Neural cell (in vitro differentiated cells): Measurements from ENCODE around the gene SMC5. TPM values are rescaled to one million over a fixed set of nuclear protein-coding genes. Genes with fewer than 3 reads are reported as not detected.

Experiments
- H2AFZ ChIP-seq: fragments of 200-600, 300-800 bp; sonication (generic), shearing (Covaris generic); 2 replicates; pipeline ENCODE4 v1.6.0; 2014; ENCODE audit warnings: low read depth, mild to moderate bottlenecking, antibody characterized with exemption, low read length, moderate library complexity
- H3F3A ChIP-seq: fragments of 200-600 bp; shearing (Covaris generic); 2 replicates; pipeline ENCODE4 v1.6.1; 2016; ENCODE audit warnings: mild to moderate bottlenecking, moderate library complexity, mixed read lengths, antibody characterized with exemption, low read length; ENCODE audit not compliant: insufficient read depth, poor library complexity, severe bottlenecking
- H3K27ac ChIP-seq: fragments of 200-600, 300-800 bp; sonication (generic), shearing (Covaris generic); 2 replicates; pipeline ENCODE4 v1.5.1; 2014; ENCODE audit warnings: mild to moderate bottlenecking, low read length, moderate library complexity
- H3K27me3 ChIP-seq: fragments of 300-800, 200-600 bp; sonication (generic), shearing (Covaris generic); 2 replicates; pipeline ENCODE4 v1.6.0; 2014; ENCODE audit warnings: mild to moderate bottlenecking, low read depth, low read length, moderate library complexity; ENCODE audit not compliant: insufficient read depth
- H3K36me3 ChIP-seq: fragments of 300-800, 200-600 bp; sonication (generic), shearing (Covaris generic); 2 replicates; pipeline ENCODE4 v1.5.1; 2014; ENCODE audit warnings: mild to moderate bottlenecking, antibody characterized with exemption, low read length, moderate library complexity; ENCODE audit not compliant: insufficient read depth
- H3K4me2 ChIP-seq: fragments of 300-800, 200-600 bp; sonication (generic), shearing (Covaris generic); 2 replicates; pipeline ENCODE4 v1.6.0; 2014; ENCODE audit warnings: mild to moderate bottlenecking, low read length
- H3K4me3 ChIP-seq: fragments of 300-800, 200-600 bp; sonication (generic), shearing (Covaris generic); 2 replicates; pipeline ENCODE4 v1.5.1; 2014; ENCODE audit warnings: mild to moderate bottlenecking, low read length, moderate library complexity
- H3K79me2 ChIP-seq: fragments of 200-600 bp; shearing (Covaris generic); replicated peaks from 2 replicates; pipeline ENCODE4 v1.6.0; 2014; ENCODE audit warnings: mild to moderate bottlenecking, low read length, moderate library complexity; ENCODE audit not compliant: insufficient read depth
- H3K9ac ChIP-seq: fragments of 300-800, 200-600 bp; sonication (generic), shearing (Covaris generic); 2 replicates; pipeline ENCODE4 v1.6.1; 2016; ENCODE audit warnings: mild to moderate bottlenecking, low read length, mixed read lengths
- H3K9me2 ChIP-seq: fragments of 200-600 bp; shearing (Covaris generic); 2 replicates; pipeline ENCODE4 v1.6.1; 2016; ENCODE audit warnings: mild to moderate bottlenecking, low read length, mixed read lengths; ENCODE audit not compliant: insufficient read depth
- H3K9me3 ChIP-seq: fragments of 200-600, 300-800 bp; sonication (generic), shearing (Covaris generic); 2 replicates; pipeline ENCODE4 v1.6.1; 2016; ENCODE audit warnings: mild to moderate bottlenecking, mixed run types, low read length, moderate library complexity, mixed read lengths
- H4K20me1 ChIP-seq: fragments of 200-600 bp; shearing (Covaris generic); 2 replicates; pipeline ENCODE4 v1.6.1; 2016; ENCODE audit warnings: mild to moderate bottlenecking, mixed run types; ENCODE audit not compliant: insufficient read depth
- EP300 ChIP-seq: fragments of 450-650 bp; conservative IDR thresholded peaks from 2 replicates; pipeline ENCODE4 v1.6.1; 2014; ENCODE audit warnings: antibody characterized with exemption, mild to moderate bottlenecking, moderate library complexity; ENCODE audit not compliant: poor library complexity, severe bottlenecking
- EZH2 ChIP-seq: fragments of 200-600, 300-800 bp; shearing (Covaris generic), sonication (generic); IDR thresholded peaks from 2 replicates; pipeline ENCODE4 v1.6.1; 2014; ENCODE audit warnings: antibody characterized with exemption, low read length, borderline replicate concordance, mild to moderate bottlenecking; ENCODE audit not compliant: insufficient read depth, poor library complexity, severe bottlenecking
- MXI1 ChIP-seq: fragments of 450-650 bp; conservative IDR thresholded peaks from 2 replicates; pipeline ENCODE4 v1.6.1; 2014; ENCODE audit warnings: antibody characterized with exemption, mild to moderate bottlenecking; ENCODE audit not compliant: poor library complexity, severe bottlenecking
- POLR2AphosphoS5 ChIP-seq: IDR thresholded peaks from 2 replicates; pipeline ENCODE4 v1.6.1; 2012
- RAD21 ChIP-seq: fragments of 450-650 bp; conservative IDR thresholded peaks from 2 replicates; pipeline ENCODE4 v1.6.1; 2014; ENCODE audit warnings: antibody characterized with exemption, mild to moderate bottlenecking, moderate library complexity
- SMC3 ChIP-seq: fragments of 450-650 bp; conservative IDR thresholded peaks from 2 replicates; pipeline ENCODE4 v1.6.1; 2014; ENCODE audit warnings: antibody characterized with exemption, mild to moderate bottlenecking, moderate library complexity; ENCODE audit not compliant: poor library complexity
- TAF1 ChIP-seq: IDR thresholded peaks from 2 replicates; pipeline ENCODE4 v1.6.1; 2012; ENCODE audit warnings: low read depth
- polyA plus RNA-seq: library from polyadenylated mRNA; depleted of rRNA; stranded (reverse); fragments of >200 nt; gene quantifications from 2 replicates; pipeline ENCODE4 v1.2.3, GENCODE V29; 2014
- TF ChIP-seq, protein P1 (sequence below): IDR thresholded peaks from 2 replicates; pipeline ENCODE4 v1.6.1; 2012; ENCODE audit warnings: borderline replicate concordance
- TF ChIP-seq, protein P2 (sequence below): fragments of 450-650 bp; IDR thresholded peaks from 2 replicates; pipeline ENCODE4 v1.5.1; 2014; ENCODE audit warnings: antibody characterized with exemption, mild to moderate bottlenecking, moderate library complexity; ENCODE audit not compliant: poor library complexity, severe bottlenecking

Gene SMC5
- polyA plus RNA-seq, 1 donor from 2014 or later: 37.2 TPM

DNA sequence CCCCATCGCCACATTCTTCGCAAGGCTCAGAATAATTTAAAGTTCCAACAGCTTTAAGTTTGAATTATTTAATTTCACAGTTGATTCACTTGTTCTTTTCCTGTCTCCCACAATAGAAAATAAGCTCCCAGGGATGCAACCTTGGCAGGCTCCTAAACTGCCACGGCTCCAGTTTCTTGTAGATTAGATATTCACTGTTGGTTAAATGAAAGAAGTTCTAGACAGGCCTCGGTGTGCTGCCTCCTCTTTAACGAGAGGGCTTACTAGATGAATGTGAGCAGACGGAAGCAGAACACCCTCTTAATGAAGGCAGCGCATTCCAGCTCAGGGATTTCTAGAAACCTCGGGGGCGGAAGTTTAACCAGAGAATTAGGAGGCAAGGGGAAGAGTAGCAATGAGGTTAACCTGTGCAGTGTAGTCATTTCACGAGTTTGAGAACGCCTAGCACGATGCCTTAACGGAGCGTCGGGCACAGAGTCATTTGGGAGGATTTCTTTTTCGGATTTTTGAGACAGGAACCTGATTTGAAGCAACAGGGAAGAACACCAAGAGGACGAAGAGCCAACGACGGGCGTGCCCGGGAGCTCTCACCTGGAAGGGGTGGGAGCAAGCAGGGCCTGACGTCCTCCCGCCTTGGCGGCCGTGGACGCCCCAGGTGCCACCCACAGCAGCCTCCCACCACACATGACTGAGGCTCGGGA lies 637 bp upstream of the SMC5 start:
- H3K9ac ChIP-seq: peak overlapping the region; percentile 93
- peak overlapping the region; percentile 73 for H2AFZ ChIP-seq
- no peaks in the 10 kb centered on the region for H3K9me2 ChIP-seq
- H3K27me3 ChIP-seq: no peaks in the 10 kb centered on the region
- peak overlapping the region; percentile 90 for H3K4me3 ChIP-seq
- peak overlapping the region; percentile 87 for H3K4me2 ChIP-seq
- H3K79me2 ChIP-seq: peaks cover 39% of the 10 kb centered on the region
- TF ChIP-seq RAD21: no peak
- no peak for TF ChIP-seq MXI1
- TF ChIP-seq, protein P1, sequence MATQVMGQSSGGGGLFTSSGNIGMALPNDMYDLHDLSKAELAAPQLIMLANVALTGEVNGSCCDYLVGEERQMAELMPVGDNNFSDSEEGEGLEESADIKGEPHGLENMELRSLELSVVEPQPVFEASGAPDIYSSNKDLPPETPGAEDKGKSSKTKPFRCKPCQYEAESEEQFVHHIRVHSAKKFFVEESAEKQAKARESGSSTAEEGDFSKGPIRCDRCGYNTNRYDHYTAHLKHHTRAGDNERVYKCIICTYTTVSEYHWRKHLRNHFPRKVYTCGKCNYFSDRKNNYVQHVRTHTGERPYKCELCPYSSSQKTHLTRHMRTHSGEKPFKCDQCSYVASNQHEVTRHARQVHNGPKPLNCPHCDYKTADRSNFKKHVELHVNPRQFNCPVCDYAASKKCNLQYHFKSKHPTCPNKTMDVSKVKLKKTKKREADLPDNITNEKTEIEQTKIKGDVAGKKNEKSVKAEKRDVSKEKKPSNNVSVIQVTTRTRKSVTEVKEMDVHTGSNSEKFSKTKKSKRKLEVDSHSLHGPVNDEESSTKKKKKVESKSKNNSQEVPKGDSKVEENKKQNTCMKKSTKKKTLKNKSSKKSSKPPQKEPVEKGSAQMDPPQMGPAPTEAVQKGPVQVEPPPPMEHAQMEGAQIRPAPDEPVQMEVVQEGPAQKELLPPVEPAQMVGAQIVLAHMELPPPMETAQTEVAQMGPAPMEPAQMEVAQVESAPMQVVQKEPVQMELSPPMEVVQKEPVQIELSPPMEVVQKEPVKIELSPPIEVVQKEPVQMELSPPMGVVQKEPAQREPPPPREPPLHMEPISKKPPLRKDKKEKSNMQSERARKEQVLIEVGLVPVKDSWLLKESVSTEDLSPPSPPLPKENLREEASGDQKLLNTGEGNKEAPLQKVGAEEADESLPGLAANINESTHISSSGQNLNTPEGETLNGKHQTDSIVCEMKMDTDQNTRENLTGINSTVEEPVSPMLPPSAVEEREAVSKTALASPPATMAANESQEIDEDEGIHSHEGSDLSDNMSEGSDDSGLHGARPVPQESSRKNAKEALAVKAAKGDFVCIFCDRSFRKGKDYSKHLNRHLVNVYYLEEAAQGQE: no peak
- no peak for TF ChIP-seq EP300
- no peak for TF ChIP-seq SMC3
- no peak for TF ChIP-seq TAF1
- no peak for TF ChIP-seq POLR2AphosphoS5
- TF ChIP-seq, protein P2, sequence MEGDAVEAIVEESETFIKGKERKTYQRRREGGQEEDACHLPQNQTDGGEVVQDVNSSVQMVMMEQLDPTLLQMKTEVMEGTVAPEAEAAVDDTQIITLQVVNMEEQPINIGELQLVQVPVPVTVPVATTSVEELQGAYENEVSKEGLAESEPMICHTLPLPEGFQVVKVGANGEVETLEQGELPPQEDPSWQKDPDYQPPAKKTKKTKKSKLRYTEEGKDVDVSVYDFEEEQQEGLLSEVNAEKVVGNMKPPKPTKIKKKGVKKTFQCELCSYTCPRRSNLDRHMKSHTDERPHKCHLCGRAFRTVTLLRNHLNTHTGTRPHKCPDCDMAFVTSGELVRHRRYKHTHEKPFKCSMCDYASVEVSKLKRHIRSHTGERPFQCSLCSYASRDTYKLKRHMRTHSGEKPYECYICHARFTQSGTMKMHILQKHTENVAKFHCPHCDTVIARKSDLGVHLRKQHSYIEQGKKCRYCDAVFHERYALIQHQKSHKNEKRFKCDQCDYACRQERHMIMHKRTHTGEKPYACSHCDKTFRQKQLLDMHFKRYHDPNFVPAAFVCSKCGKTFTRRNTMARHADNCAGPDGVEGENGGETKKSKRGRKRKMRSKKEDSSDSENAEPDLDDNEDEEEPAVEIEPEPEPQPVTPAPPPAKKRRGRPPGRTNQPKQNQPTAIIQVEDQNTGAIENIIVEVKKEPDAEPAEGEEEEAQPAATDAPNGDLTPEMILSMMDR: no peak
- no peaks in the 10 kb centered on the region for H3K36me3 ChIP-seq
- no peaks in the 10 kb centered on the region for H4K20me1 ChIP-seq
- no peaks in the 10 kb centered on the region for H3F3A ChIP-seq
- peak overlapping the region; percentile 73 for H3K27ac ChIP-seq
- H3K9me3 ChIP-seq: no peaks in the 10 kb centered on the region

DNA sequence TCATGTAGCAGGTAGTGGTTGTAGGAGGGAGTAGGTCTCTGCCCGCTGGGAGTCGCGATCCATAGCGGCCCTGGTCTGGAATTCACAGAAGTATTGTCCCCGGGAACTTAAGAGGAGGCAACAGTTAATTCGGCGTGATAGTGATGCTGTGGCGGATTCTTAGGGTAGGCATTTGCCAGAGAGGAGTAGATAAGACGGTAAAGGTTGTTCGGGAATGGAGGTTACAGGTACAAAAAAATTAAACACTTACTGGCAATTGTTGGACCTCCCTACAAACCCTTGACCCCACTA lies 679 bp downstream of the SMC5 start:
- Histone ChIP-seq H3K79me2 (peaks cover 50% of the 10 kb centered on the region), H4K20me1 (no peaks in the 10 kb centered on the region), H3K27me3 (no peaks in the 10 kb centered on the region), H3K9me3 (no peaks in the 10 kb centered on the region), H3K36me3 (no peaks in the 10 kb centered on the region), H2AFZ (peak overlapping the region; percentile 96), H3K9me2 (no peaks in the 10 kb centered on the region), H3K27ac (peak overlapping the region; percentile 89), H3F3A (no peaks in the 10 kb centered on the region), H3K4me3 (peak overlapping the region; percentile 90), H3K4me2 (peak overlapping the region; percentile 74), H3K9ac (peak overlapping the region; percentile 93)
- TF ChIP-seq MXI1: no peak
- no peak for TF ChIP-seq EZH2
- TF ChIP-seq, protein P1: no peak
